K562 (cell line): ENCODE data around the gene DMD.

ENCODE experiments used
- ARID4B ChIP-seq: sonication (generic); formaldehyde crosslinking; IDR thresholded peaks from 2 replicates; pipeline ENCODE4 v1.8.0; 2022; ENCODE audit warnings: mild to moderate bottlenecking, missing genetic modification reagents
- ATF7 ChIP-seq: fragments of 450-650 bp; IDR thresholded peaks from 2 replicates; pipeline ENCODE4 v1.7.1; 2014; ENCODE audit warnings: mild to moderate bottlenecking, moderate library complexity
- DMBX1 ChIP-seq: fragments of 250-450 bp; sonication (Bioruptor Pico); IDR thresholded peaks from 2 replicates; pipeline ENCODE4 v1.8.0; 2022; ENCODE audit warnings: inconsistent platforms, mild to moderate bottlenecking, moderate library complexity, borderline replicate concordance
- FOXM1 ChIP-seq, 2 experiments: fragments of 450-650 bp in 1 of 2; sonication (generic) in 1 of 2; formaldehyde crosslinking in 1 of 2; IDR thresholded peaks; 2 replicates each; pipeline versions ENCODE4 v1.6.1 to v1.9.0; 2017 to 2022; ENCODE audit warnings: low read depth in 2 of 2, mild to moderate bottlenecking in 2 of 2, missing genetic modification reagents in 1 of 2, moderate library complexity in 1 of 2
- JUN ChIP-seq, 2 experiments: sonication (generic) in 1 of 2; formaldehyde crosslinking in 1 of 2; IDR thresholded peaks; 2 replicates each; pipeline versions ENCODE4 v1.6.1 to v1.8.0; 2012 to 2022; ENCODE audit warnings: borderline replicate concordance in 2 of 2, mild to moderate bottlenecking in 2 of 2, improper control_type of control experiment in 1 of 2, low read depth in 1 of 2, low read length in 1 of 2, missing genetic modification reagents in 1 of 2
- NBN ChIP-seq: fragments of 450-650 bp; IDR thresholded peaks from 2 replicates; pipeline ENCODE4 v1.6.1; 2016; ENCODE audit warnings: low read depth, mild to moderate bottlenecking
- NCOA4 ChIP-seq: fragments of 450-650 bp; IDR thresholded peaks from 2 replicates; pipeline ENCODE4 v1.6.1; 2018; ENCODE audit warnings: mild to moderate bottlenecking; ENCODE audit not compliant: partially characterized antibody
- POLR2A ChIP-seq: fragments of 450-650 bp; conservative IDR thresholded peaks from 2 replicates; pipeline ENCODE4 v1.6.1; 2016
- RAD51 ChIP-seq: fragments of 450-650 bp; IDR thresholded peaks from 2 replicates; pipeline ENCODE4 v1.7.1; 2016; ENCODE audit warnings: low read depth, mild to moderate bottlenecking, borderline replicate concordance
- SRSF1 ChIP-seq: fragments of 200-400 bp; formaldehyde crosslinking; IDR thresholded peaks from 2 replicates; pipeline ENCODE4 v1.6.1; 2017; ENCODE audit warnings: mild to moderate bottlenecking, low read depth, low read length, moderate library complexity
- ZFP36 ChIP-seq: fragments of 150-350 bp; IDR thresholded peaks from 2 replicates; pipeline ENCODE4 v1.6.1; 2018; ENCODE audit warnings: low read length, low read depth; ENCODE audit not compliant: partially characterized antibody
- ZNF511 ChIP-seq: sonication (generic); formaldehyde crosslinking; IDR thresholded peaks from 2 replicates; pipeline ENCODE4 v1.8.0; 2022; ENCODE audit warnings: mild to moderate bottlenecking, missing genetic modification reagents
- TF ChIP-seq, protein P1 (sequence below): sonication (generic); formaldehyde crosslinking; IDR thresholded peaks from 2 replicates; pipeline ENCODE4 v1.9.0; 2022; ENCODE audit warnings: mild to moderate bottlenecking, missing genetic modification reagents

GRCh38 chrX:31340587-31340986 lies 1870.8 kb downstream of the DMD start:
- TF ChIP-seq, protein P1, sequence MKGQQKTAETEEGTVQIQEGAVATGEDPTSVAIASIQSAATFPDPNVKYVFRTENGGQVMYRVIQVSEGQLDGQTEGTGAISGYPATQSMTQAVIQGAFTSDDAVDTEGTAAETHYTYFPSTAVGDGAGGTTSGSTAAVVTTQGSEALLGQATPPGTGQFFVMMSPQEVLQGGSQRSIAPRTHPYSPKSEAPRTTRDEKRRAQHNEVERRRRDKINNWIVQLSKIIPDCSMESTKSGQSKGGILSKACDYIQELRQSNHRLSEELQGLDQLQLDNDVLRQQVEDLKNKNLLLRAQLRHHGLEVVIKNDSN (CRISPR knock-in tag) = no peak
- TF ChIP-seq FOXM1 (IDR thresholded peaks at IDR 0.05; ENCODE audit: low read depth) (no peak), FOXM1 (CRISPR knock-in tag; IDR thresholded peaks at IDR 0.05; ENCODE audit: low read depth) (no peak), NBN (no peak), RAD51 (no peak), SRSF1 (no peak), NCOA4 (no peak), POLR2A (no peak), ATF7 (no peak), JUN (IDR thresholded peaks at IDR 0.05; ENCODE audit: borderline replicate concordance, low read depth, low read length) (no peak), JUN (CRISPR knock-in tag; IDR thresholded peaks at IDR 0.05; ENCODE audit: borderline replicate concordance) (no peak), ZNF511 (CRISPR knock-in tag) (no peak), ARID4B (CRISPR knock-in tag) (no peak), DMBX1 (CRISPR knock-in tag) (no peak), ZFP36 (no peak)
